ENCODE results near the gene STK11IP.

DNA sequence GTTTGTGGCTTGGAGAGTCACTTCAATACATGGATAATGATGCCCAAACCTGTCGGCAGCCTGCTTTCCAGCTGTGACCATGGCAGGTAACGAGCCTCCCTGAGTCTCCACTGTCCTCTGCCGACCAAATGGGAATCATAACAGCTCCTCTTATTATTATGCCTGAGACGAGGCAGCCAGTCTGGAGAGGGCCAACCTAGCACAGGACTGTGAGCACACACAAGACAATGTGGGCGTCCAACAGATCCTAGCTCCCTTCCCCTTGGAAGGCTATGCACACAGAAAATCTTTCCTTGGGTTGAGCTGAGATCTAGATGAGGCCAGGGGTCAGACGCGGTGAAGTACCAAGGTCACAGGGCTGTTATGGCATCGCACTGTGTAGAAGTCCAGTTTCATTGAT is 28.9 kb downstream of the STK11IP start:
- TF ChIP-seq, protein P1, sequence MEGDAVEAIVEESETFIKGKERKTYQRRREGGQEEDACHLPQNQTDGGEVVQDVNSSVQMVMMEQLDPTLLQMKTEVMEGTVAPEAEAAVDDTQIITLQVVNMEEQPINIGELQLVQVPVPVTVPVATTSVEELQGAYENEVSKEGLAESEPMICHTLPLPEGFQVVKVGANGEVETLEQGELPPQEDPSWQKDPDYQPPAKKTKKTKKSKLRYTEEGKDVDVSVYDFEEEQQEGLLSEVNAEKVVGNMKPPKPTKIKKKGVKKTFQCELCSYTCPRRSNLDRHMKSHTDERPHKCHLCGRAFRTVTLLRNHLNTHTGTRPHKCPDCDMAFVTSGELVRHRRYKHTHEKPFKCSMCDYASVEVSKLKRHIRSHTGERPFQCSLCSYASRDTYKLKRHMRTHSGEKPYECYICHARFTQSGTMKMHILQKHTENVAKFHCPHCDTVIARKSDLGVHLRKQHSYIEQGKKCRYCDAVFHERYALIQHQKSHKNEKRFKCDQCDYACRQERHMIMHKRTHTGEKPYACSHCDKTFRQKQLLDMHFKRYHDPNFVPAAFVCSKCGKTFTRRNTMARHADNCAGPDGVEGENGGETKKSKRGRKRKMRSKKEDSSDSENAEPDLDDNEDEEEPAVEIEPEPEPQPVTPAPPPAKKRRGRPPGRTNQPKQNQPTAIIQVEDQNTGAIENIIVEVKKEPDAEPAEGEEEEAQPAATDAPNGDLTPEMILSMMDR (IDR thresholded peaks at IDR 0.05; ENCODE audit: low read depth, low read length, poor library complexity, severe bottlenecking) = no peak
- no peak for TF ChIP-seq EZH2phosphoT487 (IDR thresholded peaks at IDR 0.05; ENCODE audit: borderline replicate concordance, low read length)
